ENCODE results near the gene FBXO2.
"Not testable (repeated sequence)": the region's sequence is repeated elsewhere in the genome, so short reads cannot be mapped to it uniquely, and the experiment has no call there.

The FBXO2 gene

GRCh38 chr1:11626551-11626950 is 27.7 kb downstream of the FBXO2 start:
- DNase-seq, result no peak

DNA sequence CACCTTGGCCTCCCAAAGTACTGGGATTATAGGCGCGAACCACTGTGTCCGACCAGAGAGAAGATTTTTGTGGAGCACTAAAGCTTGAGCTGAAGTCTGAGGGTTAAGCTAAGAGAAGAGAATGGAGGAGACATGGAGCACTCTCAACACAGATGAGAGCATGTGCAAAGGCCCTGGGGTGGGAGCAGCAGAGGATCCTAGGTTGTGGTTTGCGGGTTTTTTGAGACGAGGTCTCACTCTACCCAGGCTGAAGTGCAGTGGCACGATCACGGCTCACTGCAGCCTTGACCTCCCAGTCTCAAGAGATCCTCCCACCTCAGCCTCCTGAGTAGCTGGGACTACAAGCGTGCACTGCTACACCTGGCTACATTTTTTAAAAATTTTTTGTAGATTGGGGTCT is 30.5 kb downstream of the FBXO2 start:
- DNase-seq, result no peak

- no peak for DNase-seq
Measured at GRCh38 chr1:11622398-11622797, 31.8 kb downstream of the FBXO2 start.

- no peak for DNase-seq
Measured at GRCh38 chr1:11620924-11621323, 33.3 kb downstream of the FBXO2 start.

- no peak for DNase-seq
Measured at GRCh38 chr1:11620405-11620804, 33.8 kb downstream of the FBXO2 start.

DNA sequence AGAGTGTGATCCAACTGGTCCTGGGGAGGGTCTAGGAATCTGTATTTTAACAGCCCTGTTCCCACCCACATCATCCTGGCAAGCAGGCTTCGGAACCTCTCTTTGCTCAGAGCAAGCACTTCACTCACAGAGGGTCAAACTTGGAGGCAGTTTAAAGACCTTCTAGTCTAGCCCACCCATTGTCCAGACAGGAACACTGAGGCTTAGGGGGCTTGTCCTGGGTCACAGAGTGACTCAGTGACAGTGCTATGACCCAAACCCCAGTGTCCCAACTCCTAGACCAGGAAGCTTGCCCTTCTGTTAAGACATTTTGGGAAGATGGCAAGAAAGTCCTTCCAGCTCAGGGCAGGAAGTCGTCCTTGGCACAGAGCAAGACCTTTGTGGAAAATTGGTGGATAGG is 36.5 kb downstream of the FBXO2 start:
- DNase-seq, result no peak

- no peak for DNase-seq
Measured at GRCh38 chr1:11617314-11617713, 36.9 kb downstream of the FBXO2 start.

GRCh38 chr1:11616766-11617165 is 37.5 kb downstream of the FBXO2 start:
- no peak for DNase-seq

DNA sequence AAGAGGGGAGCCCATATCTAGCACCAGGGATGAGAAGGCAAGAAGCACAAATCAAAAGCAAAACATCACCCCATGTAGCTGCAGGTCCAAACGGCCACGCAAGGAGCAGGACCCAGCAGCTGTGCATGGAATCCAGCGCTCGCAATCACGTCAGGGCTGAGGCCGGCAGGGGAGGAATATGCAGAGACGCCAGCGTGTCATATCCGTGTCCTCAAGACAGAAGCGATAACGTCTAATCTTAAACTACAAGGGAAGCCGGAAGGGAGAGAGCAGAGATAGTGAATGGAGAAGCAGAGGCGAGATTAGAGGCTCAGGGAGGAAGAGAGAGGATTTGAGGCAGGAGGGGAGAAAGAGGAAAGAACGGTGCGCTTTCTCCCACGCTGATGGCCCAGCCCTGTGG is 39.1 kb downstream of the FBXO2 start:
- no peak for DNase-seq

GRCh38 chr1:11613347-11613746 is 40.9 kb downstream of the FBXO2 start:
- DNase-seq, result no peak

- no peak for DNase-seq
Measured at GRCh38 chr1:11611638-11612327, 42.4 kb downstream of the FBXO2 start.

GRCh38 chr1:11610629-11611180 is 43.5 kb downstream of the FBXO2 start:
- DNase-seq, result no peak

DNA sequence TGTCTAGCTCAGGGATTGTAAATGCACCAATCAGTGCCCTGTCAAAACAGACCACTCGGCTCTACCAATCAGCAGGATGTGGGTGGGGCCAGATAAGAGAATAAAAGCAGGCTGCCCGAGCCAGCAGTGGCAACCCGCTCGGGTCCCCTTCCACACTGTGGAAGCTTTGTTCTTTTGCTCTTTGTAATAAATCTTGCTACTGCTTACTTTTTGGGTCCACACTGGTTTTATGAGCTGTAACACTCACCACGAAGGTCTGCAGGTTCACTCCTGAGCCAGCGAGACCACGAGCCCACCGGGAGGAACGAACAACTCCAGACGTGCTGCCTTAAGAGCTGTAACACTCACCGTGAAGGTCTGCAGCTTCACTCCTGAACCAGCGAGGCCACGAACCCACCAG is 44.9 kb downstream of the FBXO2 start:
- not testable (repeated sequence) for DNase-seq

DNA sequence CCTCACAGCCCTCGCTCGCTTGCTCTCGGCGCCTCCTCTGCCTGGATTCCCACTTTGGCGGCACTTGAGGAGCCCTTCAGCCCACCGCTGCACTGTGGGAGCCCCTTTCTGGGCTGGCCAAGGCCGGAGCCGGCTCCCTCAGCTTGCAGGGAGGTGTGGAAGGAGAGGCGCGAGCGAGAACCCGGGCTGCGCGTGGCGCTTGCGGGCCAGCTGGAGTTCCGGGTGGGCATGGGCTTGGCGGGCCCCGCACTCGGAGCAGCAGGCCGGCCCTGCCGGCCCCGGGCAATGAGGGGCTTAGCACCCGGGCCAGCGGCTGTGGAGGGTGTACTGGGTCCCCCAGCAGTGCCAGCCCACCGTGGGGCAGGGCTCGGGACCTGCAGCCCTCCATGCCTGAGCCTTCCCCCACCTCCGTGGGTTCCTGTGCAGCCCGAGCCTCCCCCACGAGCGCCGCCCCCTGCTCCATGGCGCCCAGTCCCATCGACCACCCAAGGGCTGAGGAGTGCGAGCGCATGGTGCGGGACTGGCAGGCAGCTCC is 45.6 kb downstream of the FBXO2 start:
- not testable (repeated sequence) for DNase-seq

DNA sequence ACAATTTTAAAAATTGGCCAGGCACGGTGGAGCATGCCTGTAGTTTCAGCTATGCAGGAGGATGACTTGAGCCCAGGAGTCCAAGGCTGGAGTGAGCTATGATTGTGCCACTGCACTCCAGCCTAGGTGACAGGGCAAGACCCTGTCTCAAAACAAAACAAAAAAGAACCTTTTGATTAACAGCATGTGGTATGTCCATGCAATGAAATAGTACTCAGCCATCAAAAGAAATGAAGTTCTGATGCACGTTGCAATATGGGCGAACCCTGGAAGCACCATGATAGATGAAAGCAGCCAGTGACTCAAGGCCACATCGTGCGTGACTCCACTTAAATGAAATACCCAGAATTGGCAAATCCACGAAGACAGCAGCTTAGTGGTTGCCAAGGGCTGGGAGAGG is 47.5 kb downstream of the FBXO2 start:
- DNase-seq, result no peak

DNA sequence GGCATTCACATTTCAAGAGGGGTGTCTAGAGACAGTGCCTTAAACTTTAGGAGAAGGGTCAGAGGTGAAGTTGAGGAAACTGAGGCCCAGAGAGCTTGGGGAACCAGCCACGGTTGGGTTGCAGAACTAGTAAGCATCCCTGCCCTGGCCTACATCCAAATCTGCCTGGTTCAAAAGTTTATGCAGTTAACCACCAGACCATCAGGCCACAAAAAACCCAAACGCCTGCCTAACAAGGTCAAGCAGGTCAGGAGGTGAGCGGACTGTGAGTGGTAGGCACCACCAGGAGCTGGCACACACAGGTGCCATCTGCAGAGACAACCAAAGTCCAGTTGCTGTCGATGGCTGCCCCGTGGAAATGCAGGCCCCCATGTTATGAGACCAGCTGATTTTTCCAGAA is 51.2 kb downstream of the FBXO2 start:
- no peak for DNase-seq

GRCh38 chr1:11602424-11602823 is 51.8 kb downstream of the FBXO2 start:
- no peak for DNase-seq

- DNase-seq, result no peak
Measured at GRCh38 chr1:11600836-11601235, 53.4 kb downstream of the FBXO2 start.

- DNase-seq, result no peak
Measured at GRCh38 chr1:11599891-11600576, 54.2 kb downstream of the FBXO2 start.

DNA sequence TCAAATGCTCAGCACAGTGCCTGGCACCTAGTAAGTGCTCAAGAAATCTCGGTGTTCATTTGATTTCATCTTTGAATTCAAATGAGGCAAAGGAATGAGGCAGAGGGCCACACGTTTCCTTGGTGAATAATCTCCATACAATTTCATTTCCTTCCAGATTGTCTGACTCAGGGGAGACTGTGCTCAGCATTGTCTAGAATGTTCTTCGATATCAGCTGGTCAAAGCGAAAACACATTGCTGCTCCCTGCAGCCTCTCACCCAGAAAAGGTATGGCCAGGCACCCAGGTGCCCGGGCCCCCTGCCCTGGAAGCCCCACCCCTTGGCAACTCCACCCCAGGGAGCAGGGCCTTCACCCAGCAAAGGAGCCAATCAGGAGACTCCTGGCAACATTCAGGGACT is 55.8 kb downstream of the FBXO2 start:
- DNase-seq, result no peak

Data from fibroblast of skin of scalp (primary cell).